ENCODE data around the gene PTRH2. TPM values are rescaled to one million over a fixed set of nuclear protein-coding genes. Genes with fewer than 3 reads are reported as not detected.
"Not testable (repeated sequence)": the region's sequence is repeated elsewhere in the genome, so short reads cannot be mapped to it uniquely, and the experiment has no call there.

Gene PTRH2
- 22.4 TPM for total RNA-seq (2013)
- polyA plus RNA-seq = 10 to 100 TPM; 13.4 to 27.0 (median 26.0) TPM
- polyA minus RNA-seq = 4.6 and 11.5 TPM in 2 replicates
- 3.2 to 17.8 (median 10.2) reads per million in 11 experiments for total RNA-seq

DNA sequence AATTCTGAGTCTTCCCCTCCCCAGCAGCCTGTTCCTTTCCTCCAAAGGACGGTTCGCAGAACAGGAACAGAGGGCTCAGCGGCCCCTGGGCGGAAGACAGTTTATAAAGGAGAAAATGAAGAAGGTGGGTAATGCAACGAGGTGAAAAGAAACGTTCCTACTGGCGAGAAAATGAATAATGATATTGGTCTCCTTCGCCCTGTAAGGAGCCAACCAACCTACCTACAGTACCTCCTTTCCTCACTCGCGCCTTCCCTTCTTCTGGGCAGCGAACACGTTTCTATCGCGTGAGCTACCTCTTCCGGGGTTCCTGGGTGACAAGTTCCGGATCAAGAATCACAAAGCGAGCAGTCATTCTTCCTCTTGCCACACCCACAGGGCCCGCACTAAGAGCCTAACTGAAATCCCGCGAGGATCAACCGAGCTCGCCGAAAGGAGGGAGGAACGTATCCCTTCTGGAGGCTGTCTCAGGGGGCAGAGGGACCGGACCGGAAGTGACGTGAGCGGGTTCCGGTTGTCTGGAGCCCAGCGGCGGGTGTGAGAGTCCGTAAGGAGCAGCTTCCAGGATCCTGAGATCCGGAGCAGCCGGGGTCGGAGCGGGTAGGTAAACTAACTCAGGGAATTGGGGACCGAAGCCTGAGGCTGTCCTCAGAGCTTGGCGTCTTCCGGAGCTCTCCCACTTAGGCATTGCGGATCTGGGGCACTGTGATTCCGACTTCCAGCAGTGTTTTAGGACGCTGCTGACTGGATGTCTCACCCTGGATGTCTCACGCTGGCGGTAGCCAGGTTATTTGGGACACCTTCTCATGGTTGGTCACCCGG, at the start of gene PTRH2, which contains the start of gene VMP1:
PTRH2 (minus strand) TSS at position 282 of the 822 bp plus-strand sequence. CDS start 9,452 bp downstream, outside the sequence.
VMP1 (plus strand) TSS at position 506 of the 822 bp plus-strand sequence. CDS start 23,793 bp downstream, outside the sequence.
- Mint-ChIP-seq H3K36me3 (peaks cover 19 to 31% of the 10 kb centered on the region in 2 donors), H3K27me3 (ENCODE audit: low read depth in 3 of 3) (peaks cover 0 to 2% (median 0%) of the 10 kb centered on the region in 3 donors), H3K9me3 (peaks cover 0 to 5% (median 0%) of the 10 kb centered on the region in 7 donors), H3K4me1 (peaks cover 68% of the 10 kb centered on the region), H3K27ac (peak within 1 kb of the TSS; percentile 98 to 100 (median 99)), H3K4me3 (peak within 1 kb of the TSS; percentile 98 to 99)
- H3K4me1 ChIP-seq (ENCODE audit: control insufficient read depth in 1 of 2, insufficient read depth in 2 of 2, low read length in 2 of 2) = peaks cover 35 to 68% of the 10 kb centered on the region in 2 donors
- peak within 1 kb of the TSS; percentile 86 to 98 (median 93) for H3K4me3 ChIP-seq (replicated peaks in 1 of 3; ENCODE audit: low read depth in 2 of 3, low read length in 3 of 3)
- H3K36me3 ChIP-seq (replicated peaks in 1 of 2; ENCODE audit: control insufficient read depth in 1 of 2, insufficient read depth in 2 of 2, low read length in 2 of 2) = peaks cover under 1 to 8% of the 10 kb centered on the region in 2 donors
- peaks cover 98% of the 10 kb centered on the region for H3K79me2 ChIP-seq (ENCODE audit: insufficient read depth, low read length)
- intact Hi-C loops (cut with micrococcal nuclease) = no loop called here
- TF ChIP-seq, protein P1, sequence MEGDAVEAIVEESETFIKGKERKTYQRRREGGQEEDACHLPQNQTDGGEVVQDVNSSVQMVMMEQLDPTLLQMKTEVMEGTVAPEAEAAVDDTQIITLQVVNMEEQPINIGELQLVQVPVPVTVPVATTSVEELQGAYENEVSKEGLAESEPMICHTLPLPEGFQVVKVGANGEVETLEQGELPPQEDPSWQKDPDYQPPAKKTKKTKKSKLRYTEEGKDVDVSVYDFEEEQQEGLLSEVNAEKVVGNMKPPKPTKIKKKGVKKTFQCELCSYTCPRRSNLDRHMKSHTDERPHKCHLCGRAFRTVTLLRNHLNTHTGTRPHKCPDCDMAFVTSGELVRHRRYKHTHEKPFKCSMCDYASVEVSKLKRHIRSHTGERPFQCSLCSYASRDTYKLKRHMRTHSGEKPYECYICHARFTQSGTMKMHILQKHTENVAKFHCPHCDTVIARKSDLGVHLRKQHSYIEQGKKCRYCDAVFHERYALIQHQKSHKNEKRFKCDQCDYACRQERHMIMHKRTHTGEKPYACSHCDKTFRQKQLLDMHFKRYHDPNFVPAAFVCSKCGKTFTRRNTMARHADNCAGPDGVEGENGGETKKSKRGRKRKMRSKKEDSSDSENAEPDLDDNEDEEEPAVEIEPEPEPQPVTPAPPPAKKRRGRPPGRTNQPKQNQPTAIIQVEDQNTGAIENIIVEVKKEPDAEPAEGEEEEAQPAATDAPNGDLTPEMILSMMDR (IDR thresholded peaks at IDR 0.05) = no peak
- peak; percentile 99 to 100 (median 100) for DNase-seq
- peak within 1 kb of the TSS; percentile 85 for H3K4me2 ChIP-seq (replicated peaks; ENCODE audit: extremely low read depth, low read length, poor library complexity, severe bottlenecking)
- under 1% methylated on average over 37 of the region's 45 CpGs for WGBS (ENCODE audit: insufficient coverage)
- H4K20me1 ChIP-seq (ENCODE audit: insufficient read depth, low read length) = peaks cover 81% of the 10 kb centered on the region
- peak within 1 kb of the TSS; percentile 95 to 99 for H3K27ac ChIP-seq (ENCODE audit: low read depth in 1 of 2, low read length in 2 of 2)
- H2AFZ ChIP-seq (ENCODE audit: insufficient read depth, low read depth, low read length, poor library complexity, severe bottlenecking) = peak within 1 kb of the TSS; percentile 80
- no peaks in the 10 kb centered on the region for H3K9me3 ChIP-seq (replicated peaks in 1 of 2; ENCODE audit: control insufficient read depth in 1 of 2, insufficient read depth in 1 of 2, low read length in 2 of 2)
- H3K27me3 ChIP-seq (ENCODE audit: control insufficient read depth in 2 of 2, insufficient read depth in 2 of 2, low read length in 2 of 2) = no peaks in the 10 kb centered on the region
- peak within 1 kb of the TSS; percentile 91 for H3K9ac ChIP-seq (ENCODE audit: insufficient read depth, low read length, poor library complexity, severe bottlenecking)

DNA sequence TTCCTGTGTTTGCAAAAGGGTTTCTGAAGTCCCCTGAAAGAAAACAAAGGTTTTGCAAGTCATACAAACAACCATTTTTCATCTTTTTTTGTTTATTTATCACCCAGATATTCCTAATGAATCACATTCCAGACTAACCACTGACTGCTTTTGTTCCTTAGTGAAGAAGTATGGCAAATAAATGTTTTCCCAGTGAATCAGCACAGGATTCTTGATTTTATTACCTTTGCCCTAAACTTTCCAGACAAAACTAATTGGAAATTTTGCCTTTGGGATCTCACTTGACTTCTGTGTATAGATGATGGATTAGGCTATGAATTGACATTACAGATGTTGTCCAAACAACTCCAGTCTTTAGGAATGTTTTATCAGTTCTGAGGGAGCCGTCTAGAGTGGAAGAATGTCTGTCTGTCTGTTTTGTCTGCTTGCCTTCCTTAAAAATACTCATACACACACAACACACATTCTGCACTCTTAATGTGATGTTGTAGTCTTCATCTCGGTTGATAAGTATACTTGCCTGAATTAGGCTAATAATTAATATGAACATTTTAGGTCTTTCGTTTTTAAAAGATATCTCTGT, 49.1 kb upstream of the PTRH2 start:
- Histone ChIP-seq H3K27ac (ENCODE audit: low read depth in 1 of 2, low read length in 2 of 2) (peak overlapping the region in 1 of 2 donors; percentile 30), H3K79me2 (ENCODE audit: insufficient read depth, low read length) (peaks cover 73% of the 10 kb centered on the region), H2AFZ (ENCODE audit: insufficient read depth, low read depth, low read length, poor library complexity, severe bottlenecking) (no peak overlapping the region), H3K9ac (ENCODE audit: insufficient read depth, low read length, poor library complexity, severe bottlenecking) (no peak overlapping the region), H3K9me3 (replicated peaks in 1 of 2; ENCODE audit: control insufficient read depth in 1 of 2, insufficient read depth in 1 of 2, low read length in 2 of 2) (peaks cover 0 to 9% of the 10 kb centered on the region in 2 donors), H3K4me2 (replicated peaks; ENCODE audit: extremely low read depth, low read length, poor library complexity, severe bottlenecking) (no peak overlapping the region), H3K27me3 (ENCODE audit: control insufficient read depth in 2 of 2, insufficient read depth in 2 of 2, low read length in 2 of 2) (no peaks in the 10 kb centered on the region), H4K20me1 (ENCODE audit: insufficient read depth, low read length) (peaks cover 4% of the 10 kb centered on the region), H3K4me3 (replicated peaks in 1 of 3; ENCODE audit: low read depth in 2 of 3, low read length in 3 of 3) (no peak overlapping the region), H3K4me1 (ENCODE audit: control insufficient read depth in 1 of 2, insufficient read depth in 2 of 2, low read length in 2 of 2) (peaks cover 37 to 57% of the 10 kb centered on the region in 2 donors), H3K36me3 (replicated peaks in 1 of 2; ENCODE audit: control insufficient read depth in 1 of 2, insufficient read depth in 2 of 2, low read length in 2 of 2) (peaks cover 38 to 70% of the 10 kb centered on the region in 2 donors)
- intact Hi-C loops (cut with micrococcal nuclease) = no loop called here
- no peak for DNase-seq
- H3K27ac Mint-ChIP-seq = peak overlapping the region in 2 of 7 donors; percentile 30 to 51
- H3K36me3 Mint-ChIP-seq = peaks cover 46 to 65% of the 10 kb centered on the region in 2 donors
- peaks cover 0 to 1% (median 0%) of the 10 kb centered on the region in 3 donors for H3K27me3 Mint-ChIP-seq (ENCODE audit: low read depth in 3 of 3)
- TF ChIP-seq, protein P1 (IDR thresholded peaks at IDR 0.05) = no peak
- H3K9me3 Mint-ChIP-seq = peaks cover 0 to 10% (median 6%) of the 10 kb centered on the region in 7 donors
- H3K4me1 Mint-ChIP-seq = peaks cover 42% of the 10 kb centered on the region
- WGBS (ENCODE audit: insufficient coverage) = no CpG with 5 or more reads among the region's 3 CpGs
- H3K4me3 Mint-ChIP-seq = no peak overlapping the region

DNA sequence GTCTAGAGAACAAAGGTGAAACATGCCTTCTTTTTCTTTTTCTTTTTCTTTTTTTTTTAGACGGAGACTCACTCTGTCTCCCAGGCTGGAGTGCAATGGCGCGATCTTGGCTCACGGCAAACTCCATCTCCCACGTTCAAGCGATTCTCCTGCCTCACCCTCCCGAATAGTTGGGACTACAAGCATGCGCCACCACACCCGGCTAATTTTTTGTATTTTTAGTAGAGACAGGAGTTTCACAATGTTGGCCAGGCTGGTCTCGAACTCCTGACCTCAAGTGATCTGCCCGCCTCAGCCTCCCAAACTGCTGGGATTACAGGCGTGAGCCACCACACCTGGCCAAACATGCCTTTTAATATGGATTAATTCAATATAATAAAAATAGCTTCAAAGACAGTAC, 47.8 kb upstream of the PTRH2 start:
- H3K4me2 ChIP-seq (replicated peaks; ENCODE audit: extremely low read depth, low read length, poor library complexity, severe bottlenecking) = not testable (repeated sequence)

More for the DNA sequence above, 47.8 kb upstream of the PTRH2 start:
- H3K27me3 Mint-ChIP-seq (ENCODE audit: low read depth in 3 of 3); H3K9me3 ChIP-seq (replicated peaks in 1 of 2; ENCODE audit: control insufficient read depth in 1 of 2, insufficient read depth in 1 of 2, low read length in 2 of 2); intact Hi-C loops (cut with micrococcal nuclease); DNase-seq; H3K27me3 ChIP-seq (ENCODE audit: control insufficient read depth in 2 of 2, insufficient read depth in 2 of 2, low read length in 2 of 2); H3K9ac ChIP-seq (ENCODE audit: insufficient read depth, low read length, poor library complexity, severe bottlenecking); H3K9me3 Mint-ChIP-seq; H4K20me1 ChIP-seq (ENCODE audit: insufficient read depth, low read length); H3K4me3 Mint-ChIP-seq; H2AFZ ChIP-seq (ENCODE audit: insufficient read depth, low read depth, low read length, poor library complexity, severe bottlenecking): not testable (repeated sequence)
- Mint-ChIP-seq H3K4me1 (peaks cover 37% of the 10 kb centered on the region), H3K27ac (peak overlapping the region in 3 of 7 donors; percentile 26 to 60 (median 55)), H3K36me3 (peaks cover 43 to 67% of the 10 kb centered on the region in 2 donors)
- H3K4me3 ChIP-seq (replicated peaks in 1 of 3; ENCODE audit: low read depth in 2 of 3, low read length in 3 of 3) = peak overlapping the region in 1 of 3 experiments; percentile 66
- H3K36me3 ChIP-seq (replicated peaks in 1 of 2; ENCODE audit: control insufficient read depth in 1 of 2, insufficient read depth in 2 of 2, low read length in 2 of 2) = peaks cover 38 to 66% of the 10 kb centered on the region in 2 donors
- peak overlapping the region in 1 of 2 donors; percentile 71 for H3K27ac ChIP-seq (ENCODE audit: low read depth in 1 of 2, low read length in 2 of 2)
- WGBS (ENCODE audit: insufficient coverage) = 100% methylated on average over 3 of the region's 12 CpGs
- peaks cover 72% of the 10 kb centered on the region for H3K79me2 ChIP-seq (ENCODE audit: insufficient read depth, low read length)
- H3K4me1 ChIP-seq (ENCODE audit: control insufficient read depth in 1 of 2, insufficient read depth in 2 of 2, low read length in 2 of 2) = peaks cover 30 to 52% of the 10 kb centered on the region in 2 donors

All from CD14-positive monocyte (primary cell).